Astrocyte of the spinal cord (primary cell): Measurements from ENCODE around the gene TNNT1.

Experiments
- DNase-seq: peaks from one replicate; pipeline ENCODE4 v3.0.0; 2011; ENCODE audit warnings: low read depth, low spot score
- H3K4me3 ChIP-seq: 2 replicates; pipeline ENCODE4 v1.5.1; 2011; ENCODE audit warnings: low read depth, mild to moderate bottlenecking, low read length, moderate library complexity
- in situ Hi-C: cut with HindIII; loops from 2 replicates; pipeline ENCODE4 v1.10.0; 2017; ENCODE audit warnings: low sequenced_read_pairs
- TF ChIP-seq, protein P1 (sequence below): IDR thresholded peaks from 2 replicates; pipeline ENCODE4 v1.5.1; 2012; ENCODE audit warnings: low read depth, mild to moderate bottlenecking, low read length, inconsistent platforms

Gene TNNT1

DNA sequence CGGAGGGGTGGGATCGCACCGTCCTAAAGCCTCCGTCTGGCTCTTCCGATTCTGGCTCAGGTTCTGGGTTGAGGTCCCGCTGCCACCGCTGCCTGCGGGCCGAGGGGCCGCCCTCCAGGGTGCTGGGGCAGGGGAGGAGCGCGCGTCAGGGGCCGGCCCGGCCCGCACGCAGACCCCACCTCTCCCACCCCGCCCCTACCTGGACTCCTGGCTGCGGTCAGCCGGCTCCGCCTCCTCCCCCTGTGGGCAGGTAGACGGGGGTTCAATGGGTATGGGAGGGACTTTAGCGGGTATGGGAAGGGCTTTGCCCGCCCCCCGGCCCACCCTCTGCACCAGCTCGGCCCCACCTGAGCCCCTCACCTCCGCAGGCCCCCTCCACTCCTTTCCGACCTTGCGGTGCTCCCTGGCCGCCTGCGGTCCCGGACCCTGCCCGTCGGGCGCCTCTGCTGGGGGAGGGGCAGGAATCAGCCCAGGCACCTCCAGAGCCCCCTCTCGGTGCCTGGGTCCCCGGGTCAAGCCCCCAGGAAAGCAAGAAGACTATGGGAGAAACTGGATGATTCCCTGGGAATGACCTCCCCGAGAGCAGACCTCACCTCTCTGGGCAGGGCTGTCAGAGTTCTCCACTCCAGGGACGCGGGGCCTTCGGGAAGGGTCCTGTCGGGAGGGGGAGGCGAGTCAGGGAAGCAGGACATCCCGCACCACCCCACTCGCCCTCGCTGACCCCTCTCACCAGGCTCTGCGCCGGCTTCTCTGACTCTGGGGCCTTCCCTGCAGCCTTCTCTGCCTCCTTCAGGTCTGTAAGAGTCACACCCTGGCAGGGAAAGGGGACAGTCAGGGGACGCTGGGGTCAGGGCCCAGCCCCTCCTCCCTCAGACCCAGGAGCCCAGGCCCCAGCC, 56.3 kb downstream of the TNNT1 start:
- TF ChIP-seq, protein P1, sequence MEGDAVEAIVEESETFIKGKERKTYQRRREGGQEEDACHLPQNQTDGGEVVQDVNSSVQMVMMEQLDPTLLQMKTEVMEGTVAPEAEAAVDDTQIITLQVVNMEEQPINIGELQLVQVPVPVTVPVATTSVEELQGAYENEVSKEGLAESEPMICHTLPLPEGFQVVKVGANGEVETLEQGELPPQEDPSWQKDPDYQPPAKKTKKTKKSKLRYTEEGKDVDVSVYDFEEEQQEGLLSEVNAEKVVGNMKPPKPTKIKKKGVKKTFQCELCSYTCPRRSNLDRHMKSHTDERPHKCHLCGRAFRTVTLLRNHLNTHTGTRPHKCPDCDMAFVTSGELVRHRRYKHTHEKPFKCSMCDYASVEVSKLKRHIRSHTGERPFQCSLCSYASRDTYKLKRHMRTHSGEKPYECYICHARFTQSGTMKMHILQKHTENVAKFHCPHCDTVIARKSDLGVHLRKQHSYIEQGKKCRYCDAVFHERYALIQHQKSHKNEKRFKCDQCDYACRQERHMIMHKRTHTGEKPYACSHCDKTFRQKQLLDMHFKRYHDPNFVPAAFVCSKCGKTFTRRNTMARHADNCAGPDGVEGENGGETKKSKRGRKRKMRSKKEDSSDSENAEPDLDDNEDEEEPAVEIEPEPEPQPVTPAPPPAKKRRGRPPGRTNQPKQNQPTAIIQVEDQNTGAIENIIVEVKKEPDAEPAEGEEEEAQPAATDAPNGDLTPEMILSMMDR: no peak
- no peak for DNase-seq
- no peak overlapping the region for H3K4me3 ChIP-seq
- in situ Hi-C loops: no loop called here

- in situ Hi-C loops: no loop called here
- TF ChIP-seq, protein P1: no peak
- no peak for DNase-seq
- no peak overlapping the region for H3K4me3 ChIP-seq
Observed at GRCh38 chr19:55091955-55092354, 57.1 kb downstream of the TNNT1 start.

GRCh38 chr19:55091126-55091910, 57.7 kb downstream of the TNNT1 start:
- TF ChIP-seq, protein P1: no peak
- DNase-seq: no peak
- in situ Hi-C loops: no loop called here
- H3K4me3 ChIP-seq: no peak overlapping the region

DNA sequence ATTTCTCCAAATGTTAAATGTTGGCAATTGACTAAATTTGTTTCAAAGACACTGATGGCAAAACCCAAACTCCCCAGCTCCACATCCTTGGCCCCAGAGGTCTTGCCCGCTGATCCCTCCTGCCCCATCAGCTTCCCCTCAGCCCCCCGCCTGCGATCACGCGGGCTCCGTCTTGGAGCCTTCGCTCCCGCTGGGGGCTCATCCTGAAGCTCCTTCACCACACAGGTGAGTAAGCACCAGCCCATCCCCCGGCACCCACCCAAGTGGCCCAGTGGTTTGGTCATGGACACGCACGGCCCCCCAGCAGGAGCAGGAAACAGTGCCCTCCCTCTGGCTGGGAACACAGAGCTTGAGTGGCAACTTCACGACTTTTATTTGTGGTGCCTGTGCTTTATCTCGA, 58.4 kb downstream of the TNNT1 start:
- H3K4me3 ChIP-seq: no peak overlapping the region
- in situ Hi-C loops: no loop called here
- DNase-seq: no peak
- TF ChIP-seq, protein P1: no peak

DNA sequence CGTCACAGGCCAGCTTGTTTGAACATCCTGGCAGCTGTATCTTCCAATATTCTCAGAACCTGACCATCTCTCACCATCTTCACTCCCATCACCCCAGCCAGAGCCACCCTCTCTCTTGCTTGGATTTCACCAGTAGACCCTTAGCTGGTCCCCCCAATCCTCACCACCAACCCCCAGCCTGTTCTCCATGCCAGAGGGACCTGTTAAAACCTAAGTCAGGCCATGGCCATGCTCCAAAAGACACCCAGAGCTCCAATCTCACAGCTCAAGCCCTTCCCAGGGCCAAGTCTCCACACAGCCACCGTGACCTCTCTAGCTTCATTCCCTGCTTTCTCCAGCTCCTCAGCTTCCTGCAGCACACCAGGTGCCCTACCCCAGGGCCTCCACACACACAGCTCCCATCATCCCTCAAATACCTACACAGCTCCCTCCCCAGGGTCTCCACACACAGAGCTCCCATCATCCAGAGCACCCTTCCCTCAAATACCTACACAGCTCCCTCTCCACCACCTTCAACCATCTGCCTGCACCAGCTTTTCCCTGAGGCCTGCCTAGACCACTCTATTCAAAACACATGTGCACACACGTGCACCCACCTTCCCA, 59.6 kb downstream of the TNNT1 start:
- no peak for DNase-seq
- TF ChIP-seq, protein P1: no peak
- in situ Hi-C loops: no loop called here
- H3K4me3 ChIP-seq: no peak overlapping the region

DNA sequence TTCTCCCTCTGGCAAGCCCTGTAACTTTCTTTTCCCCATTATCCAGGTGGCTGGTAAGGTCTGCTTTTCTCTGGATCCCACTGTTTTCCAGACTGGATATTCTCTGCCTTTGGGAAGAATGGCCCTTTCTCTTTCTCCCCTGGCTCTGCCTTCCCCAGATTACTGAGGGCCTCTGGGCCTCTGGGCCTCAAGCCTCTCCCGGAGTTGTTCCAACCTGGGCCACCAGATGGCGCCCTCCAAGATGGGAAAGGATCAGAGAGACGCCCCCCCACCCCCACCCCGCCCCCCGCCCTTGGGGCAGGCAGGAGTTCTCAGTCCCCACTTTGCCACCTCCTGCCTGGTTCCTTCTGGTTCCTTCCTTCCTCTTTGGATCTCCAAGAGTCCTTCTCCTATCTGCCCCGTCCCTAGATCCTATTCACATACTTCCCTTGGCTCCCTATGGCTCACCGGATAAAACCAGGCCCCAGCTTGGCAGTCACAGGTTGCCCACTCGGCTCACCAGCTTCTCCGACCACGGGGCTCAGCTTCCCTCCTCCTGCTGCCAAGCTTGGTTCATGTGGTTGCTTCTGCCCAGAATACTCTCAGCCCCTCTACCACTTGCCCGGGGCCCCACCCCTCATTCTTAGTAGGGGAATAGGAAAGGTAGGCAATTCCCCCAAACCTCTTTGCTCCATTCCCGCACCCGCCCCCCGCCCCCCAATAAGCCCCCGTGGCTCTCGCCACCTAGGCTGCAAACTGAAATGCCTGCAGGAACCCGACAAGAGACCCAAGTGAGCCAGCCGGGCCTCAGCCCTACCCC, 60.3 kb downstream of the TNNT1 start:
- H3K4me3 ChIP-seq: no peak overlapping the region
- in situ Hi-C loops: no loop called here
- DNase-seq: peak; percentile 61
- TF ChIP-seq, protein P1: peak; percentile 71
